GM06990 (cell line): ENCODE results near the gene SLC9A9.

Experiments
- DNase-seq: peaks from one replicate; pipeline ENCODE4 v3.0.0-alpha.2; 2011; ENCODE audit not compliant: insufficient read length; ENCODE audit errors: extremely low read depth
- H3K27me3 ChIP-seq: replicated peaks from 2 replicates; pipeline ENCODE4 v1.6.0; 2011; ENCODE audit warnings: low read length; ENCODE audit not compliant: control insufficient read depth, insufficient read depth
- H3K36me3 ChIP-seq: 2 replicates; pipeline ENCODE4 v1.5.1; 2011; ENCODE audit warnings: low read length; ENCODE audit not compliant: control insufficient read depth, insufficient read depth
- H3K4me3 ChIP-seq: replicated peaks from 2 replicates; pipeline ENCODE4 v1.5.1; 2011; ENCODE audit warnings: low read depth, mild to moderate bottlenecking, control low read depth, low read length
- CTCF ChIP-seq: IDR thresholded peaks from 2 replicates; pipeline ENCODE4 v1.5.1; 2011; ENCODE audit warnings: low read length, control low read depth, mild to moderate bottlenecking, inconsistent platforms; ENCODE audit not compliant: insufficient read depth, poor library complexity, severe bottlenecking

The SLC9A9 gene

GRCh38 chr3:143865302-143865701, 17.0 kb upstream of the SLC9A9 start:
- DNase-seq: no peak
- no peak for TF ChIP-seq CTCF

GRCh38 chr3:143859465-143860203, 11.4 kb upstream of the SLC9A9 start:
- TF ChIP-seq CTCF: no peak
- no peak for DNase-seq
- no peaks in the 10 kb centered on the region for H3K36me3 ChIP-seq
- no peaks in the 10 kb centered on the region for H3K27me3 ChIP-seq
- H3K4me3 ChIP-seq: no peak overlapping the region

More at GRCh38 chr3:143865302-143865701, 17.0 kb upstream of the SLC9A9 start:
- no peaks in the 10 kb centered on the region for H3K27me3 ChIP-seq
- no peak overlapping the region for H3K4me3 ChIP-seq
- no peaks in the 10 kb centered on the region for H3K36me3 ChIP-seq

- H3K4me3 ChIP-seq: no peak overlapping the region
- H3K27me3 ChIP-seq: no peaks in the 10 kb centered on the region
- H3K36me3 ChIP-seq: no peaks in the 10 kb centered on the region
- no peak for DNase-seq
- no peak for TF ChIP-seq CTCF
Measured at GRCh38 chr3:143856252-143856970, 8.1 kb upstream of the SLC9A9 start.

- no peak for TF ChIP-seq CTCF
Measured at GRCh38 chr3:143855183-143855582, 6.9 kb upstream of the SLC9A9 start.

GRCh38 chr3:143851331-143852017, 3.2 kb upstream of the SLC9A9 start:
- H3K27me3 ChIP-seq: no peaks in the 10 kb centered on the region
- no peak for TF ChIP-seq CTCF
- H3K4me3 ChIP-seq: no peak overlapping the region
- no peaks in the 10 kb centered on the region for H3K36me3 ChIP-seq
- DNase-seq: no peak

More at GRCh38 chr3:143855183-143855582, 6.9 kb upstream of the SLC9A9 start:
- DNase-seq: no peak
- no peaks in the 10 kb centered on the region for H3K27me3 ChIP-seq
- H3K4me3 ChIP-seq: no peak overlapping the region
- H3K36me3 ChIP-seq: no peaks in the 10 kb centered on the region
